ENCODE data around the gene FSD1L. TPM values are rescaled to one million over a fixed set of nuclear protein-coding genes. Genes with fewer than 3 reads are reported as not detected.
A peak's percentile ranks its signal among the peaks of the same experiment; 100 is the strongest.

FSD1L gene
- total and polyA plus RNA-seq, 2 donors (not counting 1 experiment from before 2014, with no cell fraction given): 0.70 to 15.2 TPM

DNA sequence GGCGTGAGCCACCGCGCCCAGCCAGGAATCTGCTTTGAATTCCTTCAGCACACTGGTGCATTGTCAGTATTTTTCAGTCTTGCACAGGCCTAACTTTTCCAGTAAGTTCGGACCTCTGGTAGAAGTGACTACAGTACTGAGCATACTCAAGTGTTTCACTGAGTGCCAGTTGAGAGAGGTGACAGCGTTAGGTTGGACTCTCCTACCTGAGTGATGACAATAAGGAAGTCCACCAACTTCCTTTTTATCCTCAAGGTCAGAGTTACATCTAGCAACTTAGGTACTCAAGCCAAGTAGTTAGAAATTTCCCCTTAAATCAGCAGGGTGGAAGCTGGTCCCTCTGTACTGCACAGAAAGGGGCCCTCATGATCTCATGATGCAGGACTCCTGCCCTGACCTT lies 26.0 kb upstream of the FSD1L start:
- Histone ChIP-seq H3K27ac (ENCODE audit: low read length in 2 of 2) (no peak overlapping the region), H2AFZ (ENCODE audit: insufficient read depth, low read depth, low read length, poor library complexity, severe bottlenecking) (no peak overlapping the region), H4K20me1 (ENCODE audit: control insufficient read depth, insufficient read depth, low read length, poor library complexity, severe bottlenecking) (no peaks in the 10 kb centered on the region), H3K4me1 (ENCODE audit: control insufficient read depth in 2 of 2, insufficient read depth in 2 of 2, low read length in 2 of 2) (no peaks in the 10 kb centered on the region), H3K9me3 (ENCODE audit: control extremely low read depth in 1 of 3, control insufficient read depth in 2 of 3, insufficient read depth in 1 of 3, low read length in 2 of 3) (no peaks in the 10 kb centered on the region), H3K27me3 (replicated peaks in 1 of 4; ENCODE audit: control extremely low read depth in 1 of 4, control insufficient read depth in 3 of 4, insufficient read depth in 4 of 4, low read length in 3 of 4) (no peaks in the 10 kb centered on the region), H3K4me3 (ENCODE audit: control extremely low read depth in 1 of 5, extremely low read depth in 1 of 5, insufficient read depth in 1 of 5, low read depth in 2 of 5, low read length in 4 of 5) (no peak overlapping the region), H3K36me3 (replicated peaks in 1 of 2; ENCODE audit: control extremely low read depth in 1 of 2, control insufficient read depth in 1 of 2, extremely low read depth in 1 of 2, insufficient read depth in 2 of 2, low read length in 1 of 2) (no peaks in the 10 kb centered on the region), H3K4me2 (replicated peaks; ENCODE audit: low read depth, low read length, poor library complexity, severe bottlenecking) (no peak overlapping the region), H3K79me2 (ENCODE audit: control insufficient read depth, insufficient read depth, low read length) (no peaks in the 10 kb centered on the region), H3K9ac (ENCODE audit: low read length) (no peak overlapping the region)
- Mint-ChIP-seq H3K9me3 (ENCODE audit: insufficient read depth) (no peaks in the 10 kb centered on the region), H3K27me3 (no peaks in the 10 kb centered on the region), H3K4me3 (no peak overlapping the region), H3K27ac (no peak overlapping the region), H3K4me1 (peaks cover 2% of the 10 kb centered on the region)
- intact Hi-C loops (cut with micrococcal nuclease): no loop called here
- ChIA-PET POLR2A (no interaction called here), CTCF (interaction anchor here (0.6 kb wide), 1 partner anchor 558 kb away, joined by 3 read pairs; no protein-coding TSS in a partner anchor)
- ATAC-seq (ENCODE audit: low read depth): no peak
- no peak for DNase-seq
- 95% methylated on average over 5 of the region's 5 CpGs for WGBS (ENCODE audit: insufficient coverage)
- TF ChIP-seq, protein P1, sequence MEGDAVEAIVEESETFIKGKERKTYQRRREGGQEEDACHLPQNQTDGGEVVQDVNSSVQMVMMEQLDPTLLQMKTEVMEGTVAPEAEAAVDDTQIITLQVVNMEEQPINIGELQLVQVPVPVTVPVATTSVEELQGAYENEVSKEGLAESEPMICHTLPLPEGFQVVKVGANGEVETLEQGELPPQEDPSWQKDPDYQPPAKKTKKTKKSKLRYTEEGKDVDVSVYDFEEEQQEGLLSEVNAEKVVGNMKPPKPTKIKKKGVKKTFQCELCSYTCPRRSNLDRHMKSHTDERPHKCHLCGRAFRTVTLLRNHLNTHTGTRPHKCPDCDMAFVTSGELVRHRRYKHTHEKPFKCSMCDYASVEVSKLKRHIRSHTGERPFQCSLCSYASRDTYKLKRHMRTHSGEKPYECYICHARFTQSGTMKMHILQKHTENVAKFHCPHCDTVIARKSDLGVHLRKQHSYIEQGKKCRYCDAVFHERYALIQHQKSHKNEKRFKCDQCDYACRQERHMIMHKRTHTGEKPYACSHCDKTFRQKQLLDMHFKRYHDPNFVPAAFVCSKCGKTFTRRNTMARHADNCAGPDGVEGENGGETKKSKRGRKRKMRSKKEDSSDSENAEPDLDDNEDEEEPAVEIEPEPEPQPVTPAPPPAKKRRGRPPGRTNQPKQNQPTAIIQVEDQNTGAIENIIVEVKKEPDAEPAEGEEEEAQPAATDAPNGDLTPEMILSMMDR (IDR thresholded peaks at IDR 0.05): no peak
- TF ChIP-seq EZH2 (IDR thresholded peaks at IDR 0.05; ENCODE audit: borderline replicate concordance, insufficient read depth, low read depth, low read length, poor library complexity, severe bottlenecking): no peak

DNA sequence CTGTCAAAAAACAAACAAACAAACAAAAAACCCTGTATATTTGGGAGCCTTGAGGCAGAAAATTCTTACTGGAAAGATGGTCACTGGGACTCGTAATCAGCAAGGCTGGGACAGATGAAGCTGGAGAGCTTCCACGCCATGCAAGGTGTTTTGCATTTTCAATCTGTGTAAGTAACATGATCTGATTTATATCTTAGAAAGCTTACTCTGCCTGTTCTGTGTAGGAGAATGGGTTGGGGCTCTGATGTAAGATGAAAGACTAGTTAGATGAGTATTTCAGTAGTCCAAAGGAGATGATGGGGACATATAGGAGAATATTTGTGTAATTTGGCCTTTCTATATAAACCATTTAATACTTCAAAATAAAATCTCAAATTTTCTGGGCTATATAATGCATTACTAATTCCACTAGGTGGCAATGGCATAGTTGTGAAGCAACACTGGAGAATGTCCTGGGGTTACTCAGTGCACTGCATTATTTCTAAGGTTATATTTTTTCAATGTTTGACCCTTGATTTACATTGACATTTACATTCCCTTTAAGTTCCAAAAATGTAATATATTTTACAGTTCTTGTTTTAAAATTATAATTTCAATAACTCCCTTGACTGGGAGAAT lies 21.9 kb upstream of the FSD1L start:
- CTCF ChIA-PET: interaction anchor here (0.8 to 1.3 kb wide), 2 partner anchors 11 to 292 kb away, joined by 3 read pairs; no protein-coding TSS in a partner anchor

More for the DNA sequence above, 21.9 kb upstream of the FSD1L start:
- H3K27ac ChIP-seq (ENCODE audit: low read length in 2 of 2): no peak overlapping the region
- no peak for TF ChIP-seq EZH2 (IDR thresholded peaks at IDR 0.05; ENCODE audit: borderline replicate concordance, insufficient read depth, low read depth, low read length, poor library complexity, severe bottlenecking)
- TF ChIP-seq, protein P1 (IDR thresholded peaks at IDR 0.05): peak; percentile 41
- no peaks in the 10 kb centered on the region for H3K9me3 ChIP-seq (ENCODE audit: control extremely low read depth in 1 of 3, control insufficient read depth in 2 of 3, insufficient read depth in 1 of 3, low read length in 2 of 3)
- H3K4me2 ChIP-seq (replicated peaks; ENCODE audit: low read depth, low read length, poor library complexity, severe bottlenecking): no peak overlapping the region
- H2AFZ ChIP-seq (ENCODE audit: insufficient read depth, low read depth, low read length, poor library complexity, severe bottlenecking): no peak overlapping the region
- peaks cover 3% of the 10 kb centered on the region for H3K27me3 Mint-ChIP-seq
- 67% methylated on average over 2 of the region's 2 CpGs for WGBS (ENCODE audit: insufficient coverage)
- H3K4me3 ChIP-seq (ENCODE audit: control extremely low read depth in 1 of 5, extremely low read depth in 1 of 5, insufficient read depth in 1 of 5, low read depth in 2 of 5, low read length in 4 of 5): no peak overlapping the region
- no peak overlapping the region for H3K27ac Mint-ChIP-seq
- no peaks in the 10 kb centered on the region for H4K20me1 ChIP-seq (ENCODE audit: control insufficient read depth, insufficient read depth, low read length, poor library complexity, severe bottlenecking)
- H3K4me3 Mint-ChIP-seq: no peak overlapping the region
- POLR2A ChIA-PET: no interaction called here
- ATAC-seq (ENCODE audit: low read depth) (no peak), DNase-seq (no peak)
- no peak overlapping the region for H3K9ac ChIP-seq (ENCODE audit: low read length)
- H3K9me3 Mint-ChIP-seq (ENCODE audit: insufficient read depth): no peaks in the 10 kb centered on the region
- H3K4me1 Mint-ChIP-seq: peaks cover 2% of the 10 kb centered on the region
- no peaks in the 10 kb centered on the region for H3K36me3 ChIP-seq (replicated peaks in 1 of 2; ENCODE audit: control extremely low read depth in 1 of 2, control insufficient read depth in 1 of 2, extremely low read depth in 1 of 2, insufficient read depth in 2 of 2, low read length in 1 of 2)
- intact Hi-C loops (cut with micrococcal nuclease): loop anchor here (5.0 kb wide), 2 partner anchors 181 to 456 kb away; no protein-coding TSS in a partner anchor
- no peaks in the 10 kb centered on the region for H3K4me1 ChIP-seq (ENCODE audit: control insufficient read depth in 2 of 2, insufficient read depth in 2 of 2, low read length in 2 of 2)
- H3K79me2 ChIP-seq (ENCODE audit: control insufficient read depth, insufficient read depth, low read length): no peaks in the 10 kb centered on the region
- no peaks in the 10 kb centered on the region for H3K27me3 ChIP-seq (replicated peaks in 1 of 4; ENCODE audit: control extremely low read depth in 1 of 4, control insufficient read depth in 3 of 4, insufficient read depth in 4 of 4, low read length in 3 of 4)
